Measurements from ENCODE around the gene RBM38.

RBM38 gene

DNA sequence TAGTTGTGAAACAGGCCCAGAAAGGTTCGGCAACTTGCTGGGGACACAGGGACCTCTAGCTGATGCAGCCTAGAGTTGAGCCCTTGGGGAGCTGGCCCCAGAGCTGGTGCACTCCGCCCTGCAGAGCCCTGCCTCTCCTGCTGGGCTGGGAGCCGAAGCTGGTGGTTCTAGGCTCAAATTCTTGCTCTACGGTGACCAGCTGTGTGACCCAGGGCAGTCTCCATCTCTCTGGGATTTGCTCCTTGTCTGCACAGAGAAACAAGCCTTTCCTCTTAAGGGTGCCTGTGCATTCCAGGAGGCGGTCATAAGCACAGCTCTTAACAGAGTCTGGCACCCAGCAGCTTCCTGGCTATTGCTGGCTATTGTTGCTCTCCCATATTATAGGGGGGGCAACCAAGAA, 47.4 kb downstream of the RBM38 start:
- no peak for DNase-seq

DNA sequence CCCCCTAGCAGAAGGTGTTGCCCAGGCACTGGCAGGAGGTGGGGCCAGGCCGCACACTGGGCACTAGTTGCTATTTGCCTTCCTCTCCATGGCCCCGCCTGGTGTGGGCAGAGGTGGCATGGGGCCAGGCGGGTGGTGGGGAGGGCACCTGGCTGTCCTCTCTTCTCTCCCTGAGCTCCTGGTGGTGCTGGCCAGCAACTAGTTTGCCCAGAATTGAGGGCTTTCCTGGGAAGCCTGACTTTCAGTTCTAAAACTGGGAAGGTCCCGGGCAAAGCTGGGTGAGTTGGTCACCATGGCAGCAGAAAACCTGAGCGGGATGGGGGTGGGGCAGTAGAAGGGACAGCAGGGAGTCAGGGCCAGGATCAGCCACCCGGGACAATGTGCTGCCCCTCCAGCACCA, 48.2 kb downstream of the RBM38 start:
- DNase-seq: no peak

DNA sequence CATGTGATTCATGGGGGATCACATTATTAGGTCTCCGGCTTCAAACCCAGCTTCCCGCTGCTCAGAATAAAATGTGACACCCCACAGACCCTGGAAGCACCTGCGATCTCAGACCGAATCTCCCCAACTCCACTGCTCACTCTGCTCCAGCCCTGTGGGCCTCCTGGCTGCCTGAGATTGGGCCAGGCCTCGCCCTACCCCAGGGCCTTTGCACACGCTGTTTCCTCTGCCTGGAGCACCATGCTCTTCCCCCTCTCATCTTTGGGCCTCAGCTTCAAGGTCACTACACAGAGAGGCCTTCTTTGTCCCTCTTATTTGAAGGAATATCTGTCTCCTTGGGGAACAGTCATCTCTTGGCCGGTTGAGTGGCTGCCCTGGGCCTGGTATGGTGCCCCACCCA, 48.8 kb downstream of the RBM38 start:
- no peak for DNase-seq

DNA sequence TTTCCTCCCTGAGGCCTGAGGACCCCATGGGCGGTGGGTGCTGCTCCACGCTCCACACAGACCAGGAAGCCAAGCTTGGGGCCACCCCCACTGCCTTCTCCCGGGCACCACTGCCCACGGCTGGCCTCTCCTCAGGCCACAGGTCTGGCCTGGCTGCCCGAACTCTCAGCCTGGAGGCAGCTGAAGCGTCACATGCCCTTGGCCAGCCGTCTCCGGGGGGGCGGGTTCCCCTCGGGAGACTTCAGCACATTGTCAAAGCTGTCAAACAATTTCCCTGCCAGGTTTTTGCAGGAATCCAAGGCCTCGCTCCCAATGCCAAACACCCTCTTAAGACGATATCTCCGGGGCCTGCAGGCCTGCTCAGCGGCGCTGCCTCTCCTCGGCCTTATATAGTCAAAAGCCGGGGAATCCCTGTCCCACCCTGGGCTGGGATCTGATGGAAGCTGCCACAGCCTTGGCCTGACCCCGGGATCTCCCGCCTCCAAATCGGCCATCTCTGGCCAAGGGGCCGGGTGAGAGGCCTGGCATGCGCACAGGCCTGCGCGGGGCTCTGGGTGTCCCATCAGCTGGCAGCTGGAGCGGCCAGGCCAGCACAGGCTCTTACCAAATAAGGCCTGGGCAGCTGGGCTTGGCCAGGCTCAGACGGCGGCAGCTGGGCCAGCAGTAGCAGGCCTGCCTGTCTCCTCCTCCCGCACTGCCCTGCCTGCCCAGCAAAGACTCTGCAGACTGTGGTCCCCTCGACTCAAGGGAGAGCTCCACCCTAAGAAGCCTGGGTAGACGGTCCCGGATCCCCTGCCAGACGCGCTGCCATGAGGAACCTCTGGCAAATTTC, 49.7 kb downstream of the RBM38 start:
- no peak for DNase-seq

DNA sequence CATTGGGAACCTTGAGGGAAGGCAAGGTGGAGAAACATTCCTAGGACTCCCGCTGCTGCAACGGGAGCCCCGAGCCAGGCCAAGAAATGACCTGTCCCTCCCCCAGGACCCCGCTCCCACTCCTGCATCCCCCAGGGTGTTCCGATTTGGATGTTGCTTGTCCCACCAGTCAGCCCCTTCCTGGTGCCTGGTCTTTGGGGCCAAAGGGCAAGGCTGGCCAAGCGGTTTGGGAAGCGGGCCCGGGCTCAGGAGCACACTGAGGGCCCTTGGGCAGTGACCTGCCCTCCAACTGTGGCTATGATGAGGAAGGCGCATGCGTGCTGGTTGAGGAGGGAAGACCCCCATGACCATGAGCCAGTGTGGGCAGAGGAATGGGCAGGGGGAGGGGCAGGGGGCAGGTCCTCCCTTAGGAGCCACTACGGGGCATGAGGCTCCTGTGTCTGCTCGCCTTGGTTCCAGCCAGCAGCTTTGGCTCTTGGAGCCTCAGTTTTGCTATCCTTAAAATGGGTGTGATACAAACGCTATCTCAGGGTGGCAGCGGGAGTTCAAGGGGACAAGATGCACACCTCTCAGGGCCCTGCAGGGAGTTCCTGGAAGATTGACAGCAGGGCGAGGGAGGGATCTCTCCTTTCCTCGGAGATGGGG, 50.4 kb downstream of the RBM38 start:
- DNase-seq: no peak

DNA sequence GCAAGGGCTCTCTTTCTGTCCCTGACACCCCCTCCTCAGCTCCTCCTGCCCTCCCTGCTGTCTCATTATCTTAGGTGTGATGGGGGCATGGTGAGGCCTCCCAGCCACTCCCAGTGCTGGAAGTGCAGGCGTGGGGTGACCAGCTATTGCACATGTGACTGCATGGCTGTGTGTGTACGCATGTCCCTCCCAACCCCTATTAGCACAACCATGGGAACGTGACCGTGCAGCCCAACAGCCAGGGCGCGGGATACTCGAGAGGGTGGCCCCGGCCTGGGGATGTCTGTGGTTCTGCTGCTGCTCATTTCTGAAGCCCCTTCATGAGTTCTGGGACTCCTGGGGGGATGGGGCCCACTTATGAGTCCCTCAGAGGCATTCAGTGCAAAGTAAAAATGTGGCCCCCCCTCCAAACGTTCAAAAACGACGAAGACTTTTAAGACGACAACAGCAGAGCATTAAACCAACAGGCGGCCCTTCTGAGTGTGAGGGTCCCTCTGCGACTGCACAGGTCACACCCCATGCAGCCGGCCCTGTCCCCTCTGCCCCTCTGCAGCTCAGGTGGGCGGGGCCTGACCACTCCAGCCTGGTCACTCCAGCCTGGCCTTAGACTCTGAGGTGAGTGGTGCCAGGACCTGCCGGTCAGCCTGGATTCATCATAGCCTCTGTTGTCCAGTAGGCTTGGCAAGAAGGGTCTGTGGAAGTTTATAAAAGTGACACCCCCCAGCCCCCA, 51.1 kb downstream of the RBM38 start:
- no peak for DNase-seq

DNA sequence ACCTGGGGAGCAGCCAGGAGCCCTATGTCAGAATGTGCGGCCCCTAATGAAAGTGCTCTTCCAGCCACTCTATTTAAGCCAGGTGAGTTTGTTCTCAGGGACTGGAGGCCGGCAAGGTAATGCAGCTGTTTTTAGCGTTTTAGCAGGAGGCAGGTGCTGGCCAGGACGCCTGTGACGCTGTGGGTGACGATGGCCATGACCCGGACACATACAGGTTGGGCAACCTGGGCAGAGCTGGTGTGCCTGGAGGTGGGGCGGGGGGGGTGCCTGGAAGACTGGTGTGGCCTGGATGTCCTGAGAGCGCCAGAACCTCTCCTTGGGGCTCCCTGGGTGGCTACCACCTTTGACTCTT, 51.7 kb downstream of the RBM38 start:
- no peak for DNase-seq

DNA sequence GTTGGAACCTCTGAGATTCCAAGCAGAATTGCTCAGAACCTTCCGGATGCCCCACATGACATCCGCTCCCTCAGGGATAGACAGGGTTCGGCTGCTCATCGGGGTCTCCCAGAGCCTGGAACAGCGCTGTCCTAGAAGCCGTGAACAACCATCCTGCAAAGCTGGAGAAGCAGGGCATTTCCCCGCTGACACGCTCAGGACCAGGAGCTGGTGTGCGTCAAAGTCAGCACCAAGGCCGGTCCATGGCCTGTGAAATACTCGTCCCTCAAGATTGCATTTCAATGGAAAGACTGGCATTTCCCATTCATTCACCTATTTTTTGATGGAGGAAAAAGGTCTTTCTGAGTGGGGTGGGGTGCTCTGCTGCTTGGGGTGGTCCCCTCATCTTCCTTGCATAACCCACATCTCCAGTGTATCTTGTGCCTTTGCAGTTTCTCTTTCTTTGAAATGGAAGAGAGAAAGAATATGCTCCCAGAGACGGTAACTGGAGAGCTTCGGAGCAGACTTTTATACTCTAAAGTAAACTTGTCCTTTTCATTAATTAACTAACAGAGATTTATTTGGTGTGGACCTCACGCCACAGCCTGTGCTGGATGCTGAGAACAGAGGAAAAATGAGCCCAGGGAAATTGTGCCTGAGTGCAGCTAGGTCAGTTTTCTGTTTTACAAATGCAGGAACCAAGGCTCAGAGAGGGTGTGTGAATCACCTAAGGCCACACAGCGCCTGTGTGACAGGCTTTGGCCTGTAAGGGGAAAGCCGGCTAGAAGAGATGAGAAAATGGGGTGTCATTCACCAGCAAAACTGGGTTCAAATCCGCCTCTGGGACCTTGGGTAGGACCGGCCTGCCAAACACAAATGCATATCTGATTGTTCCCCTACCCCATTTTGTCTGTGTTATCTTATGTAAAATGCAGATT, 52.4 kb downstream of the RBM38 start:
- DNase-seq: no peak

DNA sequence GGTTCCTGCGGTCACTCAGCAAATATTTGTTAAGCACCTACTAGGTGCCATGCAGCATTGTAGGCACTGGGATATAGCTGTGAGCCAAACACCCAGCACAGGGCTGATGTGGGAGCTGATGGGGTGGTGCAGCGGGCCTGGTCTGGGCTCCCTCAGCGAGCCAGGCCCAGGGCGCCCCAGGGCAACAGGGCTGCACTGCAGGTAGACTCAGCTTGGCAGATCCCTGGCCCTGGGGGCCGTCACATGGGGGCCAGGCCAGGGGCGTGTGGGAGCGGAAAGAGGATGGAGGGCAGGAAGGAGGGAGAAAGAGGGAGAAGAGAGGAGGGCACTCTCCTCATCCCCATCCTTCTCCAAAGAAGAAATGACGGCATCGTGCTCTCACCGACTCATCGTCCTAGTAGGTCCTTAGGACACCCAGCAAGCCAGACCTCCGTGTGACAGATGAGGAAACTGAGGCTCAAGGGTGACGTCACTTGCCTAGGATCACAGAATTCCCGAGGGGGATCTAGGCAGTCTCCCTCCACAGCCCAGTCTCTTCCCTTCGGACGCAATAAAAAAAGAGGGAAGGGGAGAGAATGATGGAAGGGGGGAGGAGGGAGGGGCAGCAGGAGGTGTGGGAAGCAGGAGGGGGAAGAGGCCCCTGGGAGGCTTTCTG, 53.3 kb downstream of the RBM38 start:
- DNase-seq: no peak

DNA sequence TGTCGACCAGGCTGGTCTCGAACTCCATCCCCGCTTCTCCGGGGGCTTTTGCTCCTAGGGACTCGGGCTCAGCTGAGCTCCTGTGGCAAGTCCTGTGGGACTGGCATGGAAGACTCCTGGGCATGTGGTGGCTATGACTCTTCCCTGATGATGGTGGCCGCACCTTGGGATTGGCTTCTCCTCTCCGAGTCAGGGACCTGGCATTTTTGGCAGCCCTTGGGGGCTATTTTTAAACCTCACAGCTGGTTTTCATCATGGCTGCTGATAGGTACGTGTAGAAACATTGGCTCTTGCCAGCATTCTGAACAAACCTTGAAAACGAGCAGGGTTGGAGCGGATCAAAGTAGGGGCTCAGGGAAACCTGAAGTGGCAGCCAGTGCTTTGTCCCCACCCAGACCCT, 54.1 kb downstream of the RBM38 start:
- DNase-seq: no peak

DNA sequence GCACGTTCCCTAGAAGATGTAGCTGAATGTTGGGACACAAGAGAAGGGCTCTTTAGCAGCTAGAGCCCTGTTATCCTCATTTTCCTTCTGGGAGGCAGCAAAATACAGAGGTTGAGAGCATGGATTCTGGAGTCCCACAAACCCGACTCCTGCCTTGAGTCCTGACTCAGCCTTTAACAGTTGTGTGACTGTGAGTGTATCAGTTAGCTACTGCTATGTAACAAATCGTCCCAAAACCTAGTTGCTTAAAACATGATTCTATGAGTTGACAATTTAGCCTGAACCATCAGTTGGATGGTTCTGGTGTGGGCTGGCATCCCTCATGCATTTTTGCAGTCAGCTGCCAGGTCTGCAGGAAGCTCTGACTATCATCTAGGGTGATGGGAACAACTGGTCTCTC, 54.6 kb downstream of the RBM38 start:
- no peak for DNase-seq

DNA sequence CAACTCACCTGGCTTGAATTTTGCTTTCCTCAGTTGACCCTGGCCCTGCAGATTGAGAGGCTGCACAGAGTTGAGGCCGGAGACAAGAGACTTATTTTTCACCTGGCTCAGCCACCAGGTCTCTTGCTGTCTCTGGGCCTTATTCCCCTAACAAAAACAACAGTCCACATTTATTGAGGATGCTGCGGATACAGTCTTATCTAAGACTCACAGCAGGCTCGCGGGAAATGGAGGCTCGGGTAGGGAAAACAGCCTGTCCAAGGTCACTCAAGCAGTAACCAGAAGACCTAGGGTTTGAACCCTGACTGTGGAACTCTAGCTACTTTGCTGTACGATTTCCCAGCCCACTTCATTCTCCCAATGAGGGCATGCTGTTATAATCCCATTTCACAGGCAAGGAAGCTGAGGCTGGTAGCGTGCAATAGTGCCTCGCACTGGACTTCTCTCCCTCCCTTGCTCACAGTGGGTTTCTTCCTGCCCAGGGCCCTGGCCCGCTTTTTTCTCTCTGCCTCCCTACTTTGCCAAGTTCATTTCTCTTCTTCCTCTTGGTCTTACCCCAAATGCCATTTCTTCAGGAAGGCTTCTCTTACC, 57.7 kb downstream of the RBM38 start:
- DNase-seq: no peak

DNA sequence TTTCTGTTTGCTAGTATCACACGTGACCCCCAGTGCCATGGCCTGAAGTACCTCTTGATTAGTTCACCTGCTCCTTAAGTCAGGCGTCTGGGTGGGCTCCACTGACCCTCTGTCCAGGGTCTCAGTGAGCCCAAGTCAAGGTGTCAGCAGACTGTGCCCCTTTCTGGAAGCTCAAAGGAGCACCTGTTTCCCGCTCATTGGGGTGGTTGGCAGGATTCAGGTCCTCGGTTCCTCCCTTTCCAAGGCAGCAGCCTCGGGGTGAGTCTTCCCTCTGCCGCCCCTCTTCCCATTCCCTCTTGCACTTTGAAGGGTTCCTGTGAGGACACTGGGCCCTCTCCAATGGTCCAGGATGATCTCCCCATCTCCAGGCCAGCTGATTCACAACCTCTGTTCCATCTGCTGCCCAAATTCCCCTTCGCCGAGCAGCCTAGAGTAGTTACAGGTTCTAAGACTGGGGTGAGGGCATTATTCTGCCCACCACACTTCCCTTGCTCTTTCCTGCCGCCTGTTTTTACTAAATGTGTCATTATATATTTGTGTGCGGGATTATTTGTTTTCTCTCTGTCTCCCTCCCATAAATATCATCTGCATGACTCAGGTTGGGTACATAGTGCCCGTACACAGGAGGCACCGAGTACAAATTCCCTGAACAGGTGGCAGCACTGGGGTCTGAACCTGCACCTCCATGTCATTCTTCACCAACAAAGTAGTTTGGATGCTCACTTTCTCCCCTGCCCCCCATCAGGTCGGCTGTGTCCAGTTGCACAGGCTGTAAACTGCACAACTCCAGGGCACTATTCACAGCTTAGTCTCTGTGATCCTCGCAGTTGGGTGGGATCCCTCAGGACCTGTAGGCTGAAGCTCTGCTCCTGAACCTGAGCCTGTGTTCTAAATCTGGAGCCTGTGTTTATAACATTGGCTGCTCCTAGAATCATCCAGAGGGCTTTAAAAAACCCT, 58.5 kb downstream of the RBM38 start:
- no peak for DNase-seq

DNA sequence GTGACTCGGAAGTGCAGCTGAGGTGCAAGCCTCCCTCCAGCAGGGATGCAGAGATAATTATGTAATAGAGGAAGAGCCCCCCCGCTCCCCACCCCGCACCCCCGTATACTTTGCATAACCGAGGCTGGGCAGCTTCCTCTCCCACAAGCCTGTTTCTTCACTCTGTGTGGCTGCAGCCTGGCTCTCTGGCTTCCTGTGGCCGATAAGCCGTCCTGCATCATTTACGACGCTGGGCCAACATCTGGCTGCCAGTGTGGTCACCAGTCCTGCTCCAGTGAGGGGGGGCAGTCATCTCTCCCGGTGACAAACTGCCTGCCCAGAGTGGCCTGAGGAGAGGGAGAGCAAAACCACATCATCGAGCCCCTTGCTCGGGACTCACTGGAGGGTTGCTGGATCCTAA, 59.2 kb downstream of the RBM38 start:
- peak in 2 of 6 experiments; percentile 25 to 30 for DNase-seq

DNA sequence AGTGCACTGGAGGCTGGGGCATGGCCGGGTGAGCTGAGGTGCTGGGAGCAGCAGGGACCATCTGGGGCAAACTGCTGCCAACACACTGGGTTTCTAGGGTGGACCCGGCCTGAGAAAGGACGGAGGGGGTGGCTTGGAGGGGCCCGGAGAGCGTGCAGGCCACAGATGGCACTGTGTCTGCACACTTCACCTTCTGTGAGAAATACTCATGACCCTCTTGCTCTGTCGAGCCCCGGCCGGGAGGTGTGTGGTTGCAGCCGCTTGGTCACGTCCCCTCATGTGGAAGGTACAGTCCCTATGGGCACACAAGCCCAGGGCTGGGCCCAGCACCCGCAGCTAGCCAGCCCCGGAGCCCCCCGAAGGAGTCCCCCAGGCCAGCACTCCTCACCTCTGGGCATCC, 59.7 kb downstream of the RBM38 start:
- no peak for DNase-seq

DNA sequence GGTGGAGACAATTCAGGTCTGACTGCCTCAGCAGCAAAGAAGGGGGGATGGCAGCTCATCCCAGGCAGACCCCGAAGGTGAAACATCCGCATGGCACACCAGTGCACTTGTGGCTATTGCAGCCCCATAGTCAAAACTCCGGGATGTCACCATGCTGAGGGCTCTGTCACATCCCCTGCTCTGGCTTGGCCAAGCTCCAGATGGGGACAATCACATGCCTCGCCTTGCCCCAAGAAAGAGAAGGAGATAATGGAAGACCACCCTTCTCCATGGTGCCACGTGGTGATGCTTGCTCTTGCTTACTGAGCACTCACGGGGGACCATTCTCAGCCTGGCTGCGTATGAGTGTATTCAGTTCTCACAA, 60.2 kb downstream of the RBM38 start:
- DNase-seq: no peak

DNA sequence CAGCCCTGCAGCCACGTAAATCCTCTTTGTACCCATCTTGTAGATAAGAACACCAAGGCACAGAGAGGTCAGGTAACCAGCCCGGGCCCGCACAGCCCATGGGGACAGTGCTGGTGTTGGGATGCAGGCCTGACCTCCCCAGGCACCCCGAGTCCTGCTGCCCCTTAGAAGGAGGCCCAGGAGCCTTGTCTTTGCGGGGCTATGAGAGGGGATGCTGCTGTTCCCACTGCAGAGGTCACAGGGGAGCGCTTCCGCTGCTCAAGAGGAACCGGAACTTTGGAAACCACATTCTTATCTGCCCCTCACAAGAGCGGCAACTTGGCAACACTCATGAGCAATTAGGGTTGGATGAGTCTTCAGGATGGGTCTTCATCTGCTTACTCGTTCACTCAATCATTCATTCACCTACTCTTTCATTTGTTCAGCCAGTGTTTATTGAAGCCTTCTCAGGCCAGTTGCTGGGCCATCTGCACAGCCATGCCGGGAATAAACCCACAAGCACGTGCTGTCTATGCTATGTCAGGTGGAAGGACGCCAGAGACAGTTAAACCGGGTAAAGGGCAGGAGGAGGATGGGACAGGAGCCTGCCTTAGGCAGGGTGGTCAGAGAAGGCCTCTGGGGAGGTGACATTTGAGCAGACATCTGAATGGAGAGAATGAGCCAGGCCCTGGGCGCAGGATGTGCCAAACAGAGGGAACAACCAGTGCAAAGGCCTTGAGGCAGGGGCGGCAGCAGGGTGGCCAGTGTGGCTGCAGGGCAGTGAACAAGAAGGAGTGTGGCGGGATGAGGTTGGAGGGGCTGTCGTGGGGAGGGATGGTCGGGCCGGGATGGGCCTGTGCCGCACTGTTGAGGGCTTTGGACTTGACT, 60.8 kb downstream of the RBM38 start:
- peak in 2 of 6 experiments; percentile 45 to 55 for DNase-seq

DNA sequence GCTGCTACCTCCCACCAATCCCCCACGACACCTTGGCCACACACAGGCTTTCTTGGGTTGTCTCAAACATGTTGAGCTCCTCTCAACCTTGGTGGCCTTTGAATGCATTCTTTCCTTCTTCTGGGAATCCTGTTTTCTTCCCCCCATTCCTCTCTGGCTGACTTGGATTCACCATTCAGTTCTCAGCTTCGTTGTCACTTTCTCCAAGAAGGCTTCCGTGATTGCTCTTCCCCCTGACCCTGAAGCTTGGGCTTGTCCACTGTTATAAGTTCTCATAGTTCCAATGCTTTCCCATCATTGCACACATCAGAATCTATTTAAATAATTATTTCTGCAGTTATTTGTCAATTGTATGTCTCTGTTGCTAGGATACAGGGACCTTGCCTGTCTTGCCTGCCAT, 64.2 kb downstream of the RBM38 start:
- no peak for DNase-seq

DNA sequence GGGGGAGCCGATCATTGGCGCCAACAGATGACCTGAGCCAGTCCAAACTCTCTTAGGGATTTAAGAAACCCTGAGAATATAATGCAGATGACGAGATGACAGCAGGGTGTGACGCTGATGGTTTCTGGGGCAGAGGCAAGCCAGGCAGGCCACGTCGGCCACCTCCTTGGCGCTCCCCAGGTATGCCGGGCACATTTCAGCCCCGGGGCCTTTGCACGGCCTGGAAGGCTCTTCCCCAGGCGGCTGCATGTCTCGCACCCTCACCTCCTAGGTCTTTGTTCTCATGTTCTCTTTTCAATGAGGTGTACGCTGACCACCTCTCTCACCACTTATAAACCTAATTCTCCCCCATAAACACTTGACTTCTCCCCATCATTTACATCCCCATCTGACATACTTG, 64.9 kb downstream of the RBM38 start:
- no peak for DNase-seq

All from stimulated activated naive CD4-positive, alpha-beta T cell (primary cell).